Heart left ventricle (tissue), 16 donors: ENCODE data around the gene MARCO. TPM values are rescaled to one million over a fixed set of nuclear protein-coding genes. Genes with fewer than 3 reads are reported as not detected.

Experiments used
- ATAC-seq, 4 donors: fragments of 200-7000 bp; cut with Tn5 transposase; one replicate each; pipeline ENCODE4 v1.9.1; 2020 to 2022; ENCODE audit warnings: moderate library complexity in 4 of 4, mild to moderate bottlenecking in 3 of 4, moderate number of reproducible peaks in 1 of 4
- DNase-seq, 5 donors: peaks; one replicate each; pipeline ENCODE4 v3.0.0-alpha.2; 2020
- H3K27ac ChIP-seq, 12 donors: fragments of 200-600 bp; sonication (generic) in 4 of 12; one replicate each; pipeline versions ENCODE4 v1.5.0 to v1.8.0; 2016 to 2022; ENCODE audit warnings: mild to moderate bottlenecking in 2 of 12
- H3K27me3 ChIP-seq, 9 donors: fragments of 200-600 bp; sonication (generic) in 2 of 9; one replicate each; pipeline versions ENCODE4 v1.5.1 to v1.8.0; 2016 to 2022; ENCODE audit warnings: mild to moderate bottlenecking in 3 of 9
- H3K36me3 ChIP-seq, 9 donors: fragments of 200-600 bp; sonication (generic) in 2 of 9; one replicate each; pipeline versions ENCODE4 v1.5.0 to v1.8.0; 2018 to 2022; ENCODE audit warnings: mild to moderate bottlenecking in 2 of 9
- H3K4me1 ChIP-seq, 12 donors: fragments of 200-600 bp; sonication (generic) in 4 of 12; one replicate each; pipeline versions ENCODE4 v1.5.0 to v1.8.0; 2016 to 2022; ENCODE audit warnings: mild to moderate bottlenecking in 3 of 12
- H3K4me3 ChIP-seq, 12 donors: fragments of 200-600 bp; sonication (generic) in 4 of 12; one replicate each; pipeline versions ENCODE4 v1.5.0 to v1.8.0; 2017 to 2022; ENCODE audit warnings: mild to moderate bottlenecking in 9 of 12, moderate library complexity in 4 of 12
- H3K9me3 ChIP-seq, 12 donors: fragments of 200-600 bp; sonication (generic) in 4 of 12; one replicate each; pipeline versions ENCODE4 v1.5.0 to v1.8.0; 2016 to 2022; ENCODE audit warnings: mild to moderate bottlenecking in 1 of 12
- POLR2A ChIP-seq, 2 donors: fragments of 450-650 bp; IDR thresholded peaks; one replicate each; pipeline ENCODE4 v1.6.1; 2017; ENCODE audit warnings: antibody characterized with exemption in 2 of 2, mild to moderate bottlenecking in 2 of 2, moderate library complexity in 2 of 2
- WGBS, 4 donors: extraction: QIAGEN DNeasy Blood & Tissue Kit in 2 of 4; methylation state at CpG; one replicate each; pipeline versions ENCODE4 v1.1.5 to v1.1.7; 2013 to 2018; 5-methylcytosine and 5-hydroxymethylcytosine counted together
- intact Hi-C, 10 donors: fragments of 100-400 bp; cut with DNase I; formaldehyde crosslinking; loops; one replicate each; pipeline versions ENCODE4 v1.11.1 to v1.14.2; 2022
- polyA plus RNA-seq, 2 donors: library from polyadenylated mRNA; stranded (reverse); fragments of 200-250 nt; gene quantifications; one replicate each; pipeline ENCODE4 v1.2.3, GENCODE V29; 2013
- total RNA-seq, 9 donors: library from RNA; depleted of rRNA in 2 of 9; stranded (reverse); fragments of >200 nt in 2 of 9; fragmentation: NEBNext Ultra II Directional in 3 of 9; extraction: Animal tissue kit (Norgen Biotek cat#: 25700) in 3 of 9; gene quantifications; one replicate each; pipeline versions ENCODE4 v1.1.0 to v1.2.4, GENCODE V29; 2016 to 2023
- TF ChIP-seq, protein P1 (sequence below), 12 donors: fragments of 200-600 bp; sonication (generic) in 4 of 12; IDR thresholded peaks; one replicate each; pipeline versions ENCODE4 v1.5.0 to v1.8.0; 2018 to 2022; ENCODE audit warnings: antibody characterized with exemption in 12 of 12, mild to moderate bottlenecking in 5 of 12
- donor health status: ischemic (EF 13 %, LVEDD 7.1; RV severe dilation, severe dysfunction).
- donor health status: healthy with polysubstance abuse.
- donor health status: DM: no; HTN: yes; CAD: no.
- donor health status: DM: no; HTN: no; CAD: no.
- donor health status: ischemic (EF 25% LVEDD 6.9; RV normal size, moderate dysfunction).
- donor health status: ischemic (EF 25% LVEDD 5.7; RV mildly dilated, moderate dysfunction).
- donor health status: healthy.
- donor health status: DM: yes; HTN: yes; CAD: no.
- donor health status: ischemic (EF 35%, LVEDD 5.7; RV mildly dilated, moderate dysfunction).
- donor health status: nonischemic (EF 11% LVEDD 7.7; RV severe dilation, severe dysfunction).
- donor health status: DM: yes; HTN: yes; CAD: no.
- donor health status: PGD.
- donor health status: ischemic (EF 29% LVEDD 5.4; RV normal size, mild dysfunction).
- donor health status: nonischemic (EF 23%, LVEDD 6.1; RV moderate dilation, normal function).

Gene MARCO
- total and polyA plus RNA-seq, 11 donors, result 0.19 to 162 (median 6.0) TPM

DNA sequence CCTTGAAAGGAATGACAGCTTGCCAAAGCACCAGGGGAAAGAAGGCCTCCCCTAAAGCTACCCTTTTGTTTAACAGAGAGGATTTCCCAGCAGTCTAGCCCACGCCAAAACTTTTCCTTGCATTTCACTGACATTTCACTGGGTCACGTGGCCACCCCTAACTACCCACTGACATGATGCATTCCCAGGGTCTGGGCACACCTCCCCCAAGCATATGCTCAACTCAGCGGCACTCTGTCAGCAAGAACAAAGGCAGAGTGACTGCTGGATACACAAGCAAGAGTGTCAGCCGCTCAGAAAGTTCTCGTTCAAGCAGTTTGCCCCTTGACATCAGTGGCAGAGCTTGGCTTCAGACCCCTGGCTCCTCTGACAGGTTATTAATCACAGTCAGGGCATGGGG is 34.2 kb upstream of the MARCO start:
- no peak overlapping the region for H3K27ac ChIP-seq
- WGBS, 4 donors, result 31 to 56% (median 47%) methylated on average over 5 of the region's 5 CpGs
- intact Hi-C loops, result no loop called here
- H3K27me3 ChIP-seq, result peaks cover 0 to 8% (median 0%) of the 10 kb centered on the region in 9 donors
- DNase-seq (no peak), ATAC-seq (no peak)
- no peaks in the 10 kb centered on the region for H3K36me3 ChIP-seq
- H3K4me1 ChIP-seq, result peaks cover 0 to 6% (median 0%) of the 10 kb centered on the region in 12 donors
- no peak overlapping the region for H3K4me3 ChIP-seq
- TF ChIP-seq POLR2A (IDR thresholded peaks at IDR 0.05), result no peak
- TF ChIP-seq, protein P1, sequence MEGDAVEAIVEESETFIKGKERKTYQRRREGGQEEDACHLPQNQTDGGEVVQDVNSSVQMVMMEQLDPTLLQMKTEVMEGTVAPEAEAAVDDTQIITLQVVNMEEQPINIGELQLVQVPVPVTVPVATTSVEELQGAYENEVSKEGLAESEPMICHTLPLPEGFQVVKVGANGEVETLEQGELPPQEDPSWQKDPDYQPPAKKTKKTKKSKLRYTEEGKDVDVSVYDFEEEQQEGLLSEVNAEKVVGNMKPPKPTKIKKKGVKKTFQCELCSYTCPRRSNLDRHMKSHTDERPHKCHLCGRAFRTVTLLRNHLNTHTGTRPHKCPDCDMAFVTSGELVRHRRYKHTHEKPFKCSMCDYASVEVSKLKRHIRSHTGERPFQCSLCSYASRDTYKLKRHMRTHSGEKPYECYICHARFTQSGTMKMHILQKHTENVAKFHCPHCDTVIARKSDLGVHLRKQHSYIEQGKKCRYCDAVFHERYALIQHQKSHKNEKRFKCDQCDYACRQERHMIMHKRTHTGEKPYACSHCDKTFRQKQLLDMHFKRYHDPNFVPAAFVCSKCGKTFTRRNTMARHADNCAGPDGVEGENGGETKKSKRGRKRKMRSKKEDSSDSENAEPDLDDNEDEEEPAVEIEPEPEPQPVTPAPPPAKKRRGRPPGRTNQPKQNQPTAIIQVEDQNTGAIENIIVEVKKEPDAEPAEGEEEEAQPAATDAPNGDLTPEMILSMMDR (IDR thresholded peaks at IDR 0.05), result no peak
- peaks cover 0 to 5% (median 0%) of the 10 kb centered on the region in 12 donors for H3K9me3 ChIP-seq

DNA sequence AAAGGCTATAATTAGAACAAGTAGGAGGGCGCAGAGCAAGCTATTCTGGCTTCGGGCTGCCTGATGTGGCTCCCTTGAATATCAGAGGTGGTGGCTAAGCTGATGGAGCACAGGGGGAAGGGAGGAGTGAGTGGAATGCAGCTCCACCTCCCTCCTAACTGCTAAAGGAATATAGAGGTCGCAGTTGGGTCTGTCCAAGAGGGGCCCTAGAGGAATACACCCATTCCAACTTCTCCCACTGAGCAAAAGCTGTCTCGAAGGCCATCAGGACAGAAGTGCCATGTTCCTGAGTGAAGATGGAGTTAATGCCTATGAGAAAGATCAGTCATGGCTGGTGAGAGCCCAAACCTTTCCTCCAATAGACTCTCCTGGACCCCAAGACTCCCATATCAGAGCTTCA is 32.8 kb upstream of the MARCO start:
- no peak for DNase-seq
- peaks cover 0 to 8% (median 0%) of the 10 kb centered on the region in 9 donors for H3K27me3 ChIP-seq
- intact Hi-C loops, result no loop called here
- peaks cover 0 to 5% (median 0%) of the 10 kb centered on the region in 12 donors for H3K9me3 ChIP-seq
- no peak overlapping the region for H3K27ac ChIP-seq
- 46 to 62% (median 59%) methylated on average over 4 of the region's 4 CpGs for WGBS, 4 donors
- ATAC-seq, result no peak
- H3K4me1 ChIP-seq, result peaks cover 0 to 13% (median 0%) of the 10 kb centered on the region in 12 donors
- H3K4me3 ChIP-seq, result no peak overlapping the region
- no peaks in the 10 kb centered on the region for H3K36me3 ChIP-seq
- no peak for TF ChIP-seq POLR2A (IDR thresholded peaks at IDR 0.05)
- TF ChIP-seq, protein P1 (IDR thresholded peaks at IDR 0.05), result no peak

DNA sequence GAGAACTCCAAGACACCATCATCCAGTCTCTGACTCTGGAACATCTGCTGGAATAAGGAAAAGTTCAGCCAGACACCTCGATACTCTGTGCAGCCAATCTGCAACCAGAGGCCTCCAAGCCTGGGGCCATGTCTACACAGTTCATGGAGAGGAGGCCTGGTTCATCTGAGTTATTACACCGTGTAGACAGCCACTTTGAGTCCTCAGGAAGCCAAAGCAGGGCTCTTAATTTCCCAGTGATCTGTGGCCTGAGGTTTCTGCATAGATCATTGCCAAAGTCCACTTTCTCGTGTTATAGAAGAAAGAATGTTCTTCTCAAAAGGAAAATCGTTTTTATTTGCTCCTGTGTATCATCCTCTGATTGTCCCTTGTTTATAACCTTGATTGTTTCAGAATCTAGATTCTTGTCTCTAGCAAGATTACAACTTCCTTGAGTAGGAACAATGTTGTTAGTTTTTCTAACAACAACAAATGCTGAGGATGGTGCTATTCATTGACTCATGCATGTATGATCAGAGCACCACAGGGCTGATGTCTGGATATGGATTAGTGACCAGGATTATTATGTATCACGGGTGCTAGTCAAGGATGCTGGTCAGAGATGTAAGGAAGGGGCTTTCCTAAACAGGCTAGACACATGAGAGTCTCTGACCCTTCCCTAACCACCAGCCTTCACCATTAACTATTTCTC is 30.7 kb upstream of the MARCO start:
- WGBS, 4 donors, result 48 to 60% (median 51%) methylated on average over 5 of the region's 5 CpGs
- H3K9me3 ChIP-seq, result peaks cover 0 to 5% (median 0%) of the 10 kb centered on the region in 12 donors
- no peak overlapping the region for H3K4me3 ChIP-seq
- DNase-seq (no peak), ATAC-seq (no peak)
- no peaks in the 10 kb centered on the region for H3K36me3 ChIP-seq
- no peak overlapping the region for H3K27ac ChIP-seq
- H3K4me1 ChIP-seq, result peaks cover 0 to 19% (median 0%) of the 10 kb centered on the region in 12 donors
- peaks cover 0 to 6% (median 0%) of the 10 kb centered on the region in 9 donors for H3K27me3 ChIP-seq
- TF ChIP-seq, protein P1 (IDR thresholded peaks at IDR 0.05), result no peak
- no peak for TF ChIP-seq POLR2A (IDR thresholded peaks at IDR 0.05)
- intact Hi-C loops, result no loop called here

DNA sequence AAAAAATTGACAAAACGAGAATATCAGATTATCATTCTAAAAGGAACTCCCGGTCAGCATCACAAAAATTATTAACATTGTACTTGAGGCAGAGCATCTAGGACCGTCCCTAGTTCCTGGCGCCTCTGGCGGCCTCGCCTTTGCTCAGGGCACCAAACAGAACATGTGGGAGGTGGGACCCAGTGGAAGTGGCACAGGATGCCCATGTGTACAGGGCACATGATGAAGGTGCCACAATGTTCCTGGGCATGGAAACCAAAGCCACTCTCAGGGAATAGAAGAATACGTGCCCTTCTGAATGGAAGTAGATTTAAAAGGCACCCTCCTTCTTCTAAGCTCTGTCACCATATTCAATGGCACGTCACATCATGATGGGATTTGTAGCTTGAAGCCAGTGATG is 30.1 kb upstream of the MARCO start:
- Histone ChIP-seq H3K27me3 (peaks cover 0 to 9% (median 0%) of the 10 kb centered on the region in 9 donors), H3K36me3 (no peaks in the 10 kb centered on the region), H3K4me1 (peaks cover 0 to 19% (median 0%) of the 10 kb centered on the region in 12 donors), H3K4me3 (no peak overlapping the region), H3K27ac (no peak overlapping the region), H3K9me3 (peaks cover 0 to 5% (median 0%) of the 10 kb centered on the region in 12 donors)
- ATAC-seq (no peak), DNase-seq (no peak)
- WGBS, 4 donors, result 70 to 82% (median 79%) methylated on average over 8 of the region's 8 CpGs
- TF ChIP-seq POLR2A (IDR thresholded peaks at IDR 0.05), result no peak
- TF ChIP-seq, protein P1 (IDR thresholded peaks at IDR 0.05), result no peak
- intact Hi-C loops, result no loop called here
